B cell (primary cell): Measurements from ENCODE around the gene KREMEN2. TPM values are rescaled to one million over a fixed set of nuclear protein-coding genes. Genes with fewer than 3 reads are reported as not detected.

Experiments
- ATAC-seq: fragments of 200-7000 bp; cut with Tn5 transposase; one replicate; pipeline ENCODE4 v1.10.0; 2021; ENCODE audit warnings: low read depth, mild to moderate bottlenecking, moderate number of reproducible peaks, moderate library complexity
- CTCF ChIA-PET: fragments of 350-600 bp; sonication (Branson Sonifier 250); formaldehyde crosslinking; loops from one replicate; lab custom pipeline; 2021; ENCODE audit warnings: antibody characterized with exemption, inconsistent platforms; lab: Charles Lee
- POLR2A ChIA-PET: fragments of 350-600 bp; sonication (Branson Sonifier 250); formaldehyde crosslinking; loops from one replicate; lab custom pipeline; 2021; ENCODE audit warnings: antibody characterized with exemption; lab: Charles Lee
- DNase-seq: peaks from one replicate; pipeline ENCODE4 v3.0.0; 2013
- H2AFZ ChIP-seq: 2 replicates; pipeline ENCODE4 v1.6.1; 2012; ENCODE audit warnings: mild to moderate bottlenecking, low read depth, low read length; ENCODE audit not compliant: insufficient read depth, poor library complexity, severe bottlenecking
- H3K27ac ChIP-seq, 2 donors: 1 replicate in 1 of 2; 2 replicates in 1 of 2; pipeline ENCODE4 v1.5.1; 2012 to 2013; ENCODE audit warnings: low read length in 2 of 2, mild to moderate bottlenecking in 2 of 2, moderate library complexity in 1 of 2
- H3K27me3 ChIP-seq, 4 experiments: fragments of 200-600 bp in 1 of 4; sonication (generic) in 1 of 4; replicated peaks in 1 of 4; 1 replicate in 2 of 4; 2 replicates in 2 of 4; pipeline versions ENCODE4 v1.6.1 to v1.7.0; 2013 to 2016; ENCODE audit warnings: low read length in 3 of 4, mild to moderate bottlenecking in 2 of 4, mixed read lengths in 1 of 4, moderate library complexity in 1 of 4; ENCODE audit not compliant: insufficient read depth in 4 of 4, control insufficient read depth in 3 of 4; ENCODE audit errors: control extremely low read depth in 1 of 4
- H3K36me3 ChIP-seq, 2 experiments: replicated peaks in 1 of 2; 1 replicate in 1 of 2; 2 replicates in 1 of 2; pipeline versions ENCODE4 v1.6.1 to v1.7.1; 2013; ENCODE audit warnings: low read length in 1 of 2; ENCODE audit not compliant: insufficient read depth in 2 of 2, control insufficient read depth in 1 of 2; ENCODE audit errors: control extremely low read depth in 1 of 2, extremely low read depth in 1 of 2
- H3K4me1 ChIP-seq, 2 donors: fragments of 200-600 bp in 1 of 2; sonication (generic) in 1 of 2; 1 replicate in 1 of 2; 2 replicates in 1 of 2; pipeline versions ENCODE4 v1.5.1 to v1.6.1; 2013 to 2017; ENCODE audit warnings: low read length in 2 of 2; ENCODE audit not compliant: control insufficient read depth in 2 of 2, insufficient read depth in 2 of 2
- H3K4me2 ChIP-seq: replicated peaks from 2 replicates; pipeline ENCODE3; 2012; ENCODE audit warnings: mild to moderate bottlenecking, low read depth, low read length; ENCODE audit not compliant: poor library complexity, severe bottlenecking
- H3K4me3 ChIP-seq, 5 experiments: fragments of 200-600 bp in 1 of 5; sonication (generic) in 1 of 5; 1 replicate in 3 of 5; 2 replicates in 2 of 5; pipeline versions ENCODE4 v1.5.1 to v1.7.0; 2011 to 2016; ENCODE audit warnings: low read length in 4 of 5, mild to moderate bottlenecking in 4 of 5, low read depth in 2 of 5, control low read depth in 1 of 5, moderate library complexity in 1 of 5; ENCODE audit not compliant: insufficient read depth in 1 of 5; ENCODE audit errors: control extremely low read depth in 1 of 5, extremely low read depth in 1 of 5
- H3K79me2 ChIP-seq: fragments of 200-600 bp; sonication (generic); one replicate; pipeline ENCODE4 v1.6.0; 2016; ENCODE audit warnings: low read length; ENCODE audit not compliant: control insufficient read depth, insufficient read depth
- H3K9ac ChIP-seq: fragments of 200-600 bp; sonication (generic); 2 replicates; pipeline ENCODE4 v1.6.1; 2017; ENCODE audit warnings: mild to moderate bottlenecking, low read length, moderate library complexity
- H3K9me3 ChIP-seq, 3 donors: one replicate each; pipeline versions ENCODE4 v1.6.1 to v1.7.1; 2013; ENCODE audit warnings: low read length in 2 of 3; ENCODE audit not compliant: control insufficient read depth in 2 of 3, insufficient read depth in 1 of 3; ENCODE audit errors: control extremely low read depth in 1 of 3
- H4K20me1 ChIP-seq: 2 replicates; pipeline ENCODE4 v1.6.0; 2012; ENCODE audit warnings: mild to moderate bottlenecking, low read length; ENCODE audit not compliant: insufficient read depth, control insufficient read depth, poor library complexity, severe bottlenecking
- H3K27ac Mint-ChIP-seq: one replicate; pipeline ENCODE4 v1.8.0; 2021; ENCODE audit warnings: mixed read lengths
- H3K27me3 Mint-ChIP-seq: one replicate; pipeline ENCODE4 v1.8.0; 2021; ENCODE audit warnings: mixed read lengths
- H3K4me1 Mint-ChIP-seq: one replicate; pipeline ENCODE4 v1.8.0; 2021; ENCODE audit warnings: mixed read lengths
- H3K4me3 Mint-ChIP-seq: one replicate; pipeline ENCODE4 v1.8.0; 2021; ENCODE audit warnings: mixed read lengths
- H3K9me3 Mint-ChIP-seq: one replicate; pipeline ENCODE4 v1.8.0; 2022; ENCODE audit warnings: mixed read lengths; ENCODE audit not compliant: insufficient read depth
- CTCF ChIP-seq: fragments of 200-600 bp; IDR thresholded peaks from one replicate; pipeline ENCODE4 v1.8.0; 2022; ENCODE audit warnings: antibody characterized with exemption, mild to moderate bottlenecking
- EZH2 ChIP-seq: IDR thresholded peaks from 2 replicates; pipeline ENCODE4 v1.6.1; 2012; ENCODE audit warnings: borderline replicate concordance, low read depth, mild to moderate bottlenecking, moderate library complexity, low read length; ENCODE audit not compliant: insufficient read depth, poor library complexity, severe bottlenecking
- WGBS: methylation state at CpG from one replicate; pipeline ENCODE4 v1.1.5; 2013; ENCODE audit warnings: missing lambda C conversion rate; ENCODE audit not compliant: insufficient coverage; 5-methylcytosine and 5-hydroxymethylcytosine counted together
- intact Hi-C: fragments of 100-400 bp; cut with micrococcal nuclease; formaldehyde crosslinking; loops from one replicate; pipeline ENCODE4 v1.10.0; 2022
- polyA plus RNA-seq: library from polyadenylated mRNA; depleted of rRNA; stranded (reverse); fragments of >200 nt; gene quantifications from 2 replicates; pipeline ENCODE4 v1.2.3, GENCODE V29; 2012
- total RNA-seq, 2 donors: library from RNA; stranded (reverse); fragments of 120-200 nt in 1 of 2; gene quantifications; 1 replicate in 1 of 2; 2 replicates in 1 of 2; pipeline versions ENCODE4 v1.2.3 to v1.2.4, GENCODE V29; 2013 to 2022

The KREMEN2 gene
- total and polyA plus RNA-seq, 2 donors (not counting 1 experiment from before 2014, with no cell fraction given): 0.17 to 1.1 TPM

GRCh38 chr16:2987833-2988232, 23.8 kb downstream of the KREMEN2 start:
- TF ChIP-seq EZH2 (no peak), CTCF (no peak)
- ChIA-PET POLR2A (no interaction called here), CTCF (no interaction called here)
- Mint-ChIP-seq H3K4me1 (peaks cover 6% of the 10 kb centered on the region), H3K27ac (no peak overlapping the region), H3K27me3 (no peaks in the 10 kb centered on the region), H3K4me3 (no peak overlapping the region), H3K9me3 (no peaks in the 10 kb centered on the region)
- H3K36me3 ChIP-seq: no peaks in the 10 kb centered on the region
- H3K9ac ChIP-seq: no peak overlapping the region
- WGBS: 81% methylated on average over 8 of the region's 8 CpGs
- H3K4me2 ChIP-seq: no peak overlapping the region
- peaks cover 4 to 13% of the 10 kb centered on the region in 2 donors for H3K4me1 ChIP-seq
- H3K4me3 ChIP-seq: no peak overlapping the region
- H3K27ac ChIP-seq: no peak overlapping the region
- no peak overlapping the region for H2AFZ ChIP-seq
- intact Hi-C loops: no loop called here
- peaks cover 0 to 4% (median 0%) of the 10 kb centered on the region in 4 experiments for H3K27me3 ChIP-seq
- H3K79me2 ChIP-seq: no peaks in the 10 kb centered on the region
- no peaks in the 10 kb centered on the region for H4K20me1 ChIP-seq
- ATAC-seq: no peak
- DNase-seq: no peak
- H3K9me3 ChIP-seq: no peaks in the 10 kb centered on the region

GRCh38 chr16:2988590-2989099, 24.6 kb downstream of the KREMEN2 start:
- no peaks in the 10 kb centered on the region for H3K79me2 ChIP-seq
- H3K4me2 ChIP-seq: no peak overlapping the region
- Mint-ChIP-seq H3K4me1 (peaks cover 2% of the 10 kb centered on the region), H3K4me3 (no peak overlapping the region), H3K27me3 (no peaks in the 10 kb centered on the region), H3K27ac (no peak overlapping the region), H3K9me3 (no peaks in the 10 kb centered on the region)
- no peaks in the 10 kb centered on the region for H4K20me1 ChIP-seq
- no peak overlapping the region for H3K9ac ChIP-seq
- intact Hi-C loops: no loop called here
- H3K4me1 ChIP-seq: peaks cover 0 to 5% of the 10 kb centered on the region in 2 donors
- no peak for DNase-seq
- H3K4me3 ChIP-seq: no peak overlapping the region
- no peak overlapping the region for H3K27ac ChIP-seq
- POLR2A ChIA-PET: interaction anchor here (0.7 kb wide), 1 partner anchor 210 kb away, joined by 3 read pairs; no protein-coding TSS in a partner anchor
- no peak for ATAC-seq
- WGBS: 89% methylated on average over 7 of the region's 8 CpGs
- no peak overlapping the region for H2AFZ ChIP-seq
- H3K36me3 ChIP-seq: no peaks in the 10 kb centered on the region
- TF ChIP-seq EZH2: no peak
- no peak for TF ChIP-seq CTCF
- CTCF ChIA-PET: no interaction called here
- no peaks in the 10 kb centered on the region for H3K9me3 ChIP-seq
- H3K27me3 ChIP-seq: peaks cover 0 to 4% (median 0%) of the 10 kb centered on the region in 4 experiments
